Left cardiac atrium (tissue), 4 donors: ENCODE measurements around the gene NEIL3. TPM values are rescaled to one million over a fixed set of nuclear protein-coding genes. Genes with fewer than 3 reads are reported as not detected.

Source experiments
- ATAC-seq, 2 donors: fragments of 200-7000 bp; cut with Tn5 transposase; one replicate each; pipeline ENCODE4 v1.9.1; 2020; ENCODE audit warnings: mild to moderate bottlenecking in 2 of 2, moderate library complexity in 2 of 2
- DNase-seq: peaks from one replicate; pipeline ENCODE4 v3.0.0-alpha.2; 2020
- intact Hi-C, 2 donors: fragments of 100-400 bp; cut with DNase I; formaldehyde crosslinking; loops; one replicate each; pipeline versions ENCODE4 v1.14.1 to v1.15.1; 2022 to 2023
- long read RNA-seq: library from polyadenylated mRNA; unstranded; transcript quantifications from one replicate; pipeline ENCODE4 v2.0.0, GENCODE V29; 2021
- total RNA-seq, 2 donors: library from RNA; stranded (reverse); fragmentation: NEBNext Ultra II Directional; extraction: Animal tissue kit (Norgen Biotek cat#: 25700); gene quantifications; one replicate each; pipeline ENCODE4 v1.2.1, GENCODE V29; 2021
- donor health status: DM: no; HTN: yes; CAD: no.
- donor health status: DM: no; HTN: yes; CAD: no; lungs with severe emphysema.
- donor health status: DM: yes; HTN: yes; CAD: no.
- donor health status: Dilated cardiomyopathy.

Gene NEIL3
- total RNA-seq, result under 1 TPM in 1 of 2 donors, not detected in 1; 0.32 TPM
- long read RNA-seq, result 0 reads

- ATAC-seq, result peak; percentile 98
- intact Hi-C loops, result loop anchor here in 1 of 2 donors (10.0 kb wide), 1 partner anchor 125 kb away; no protein-coding TSS in a partner anchor
- DNase-seq, result peak; percentile 93
These were observed at the start of gene NEIL3 for GRCh38 chr4:177309522-177310371. Gene NEIL3 (plus strand): TSS chr4:177309874. CDS start chr4:177309954, 80 bp downstream.

- ATAC-seq (no peak), DNase-seq (no peak)
- intact Hi-C loops, result no loop called here
These were observed 45.9 kb upstream of the NEIL3 start for GRCh38 chr4:177263818-177264217.

GRCh38 chr4:177264788-177265422, 44.8 kb upstream of the NEIL3 start:
- DNase-seq (no peak), ATAC-seq (no peak)
- intact Hi-C loops, result no loop called here

- no peak for DNase-seq
- intact Hi-C loops, result no loop called here
- no peak for ATAC-seq
These were observed 43.9 kb upstream of the NEIL3 start for GRCh38 chr4:177265729-177266128.

- DNase-seq, result no peak
- intact Hi-C loops, result no loop called here
These were observed 43.2 kb upstream of the NEIL3 start for GRCh38 chr4:177266506-177266905.

GRCh38 chr4:177267911-177268310, 41.8 kb upstream of the NEIL3 start:
- intact Hi-C loops, result no loop called here
- DNase-seq (no peak), ATAC-seq (no peak)

More at GRCh38 chr4:177266506-177266905, 43.2 kb upstream of the NEIL3 start:
- ATAC-seq, result no peak

GRCh38 chr4:177271091-177271490, 38.6 kb upstream of the NEIL3 start:
- ATAC-seq (peak in 1 of 2 donors; percentile 44), DNase-seq (no peak)
- intact Hi-C loops, result no loop called here

GRCh38 chr4:177271915-177272766, 37.5 kb upstream of the NEIL3 start:
- ATAC-seq (no peak), DNase-seq (no peak)
- intact Hi-C loops, result no loop called here

GRCh38 chr4:177275999-177276398, 33.7 kb upstream of the NEIL3 start:
- no peak for DNase-seq
- no peak for ATAC-seq
- intact Hi-C loops, result no loop called here

- no peak for DNase-seq
- peak in 1 of 2 donors; percentile 38 for ATAC-seq
- intact Hi-C loops, result no loop called here
These were observed 28.2 kb upstream of the NEIL3 start for GRCh38 chr4:177281351-177281909.

GRCh38 chr4:177282284-177282835, 27.3 kb upstream of the NEIL3 start:
- intact Hi-C loops, result no loop called here
- DNase-seq (no peak), ATAC-seq (no peak)

GRCh38 chr4:177283167-177283566, 26.5 kb upstream of the NEIL3 start:
- intact Hi-C loops, result no loop called here
- no peak for ATAC-seq
- no peak for DNase-seq

GRCh38 chr4:177285953-177286352, 23.7 kb upstream of the NEIL3 start:
- intact Hi-C loops, result no loop called here
- ATAC-seq (no peak), DNase-seq (no peak)

- DNase-seq, result no peak
- intact Hi-C loops, result no loop called here
- ATAC-seq, result no peak
These were observed 22.4 kb upstream of the NEIL3 start for GRCh38 chr4:177287255-177287654.

- no peak for DNase-seq
- intact Hi-C loops, result no loop called here
- ATAC-seq, result no peak
These were observed 21.3 kb upstream of the NEIL3 start for GRCh38 chr4:177288335-177288734.

- intact Hi-C loops, result no loop called here
- DNase-seq, result no peak
- ATAC-seq, result no peak
These were observed 18.9 kb upstream of the NEIL3 start for GRCh38 chr4:177290780-177291179.

- intact Hi-C loops, result no loop called here
- DNase-seq (no peak), ATAC-seq (no peak)
These were observed 17.5 kb upstream of the NEIL3 start for GRCh38 chr4:177292171-177292570.

GRCh38 chr4:177293208-177294033, 16.3 kb upstream of the NEIL3 start:
- DNase-seq (no peak), ATAC-seq (no peak)
- intact Hi-C loops, result no loop called here
